ENCODE data around the gene HECTD1.
"Not testable (repeated sequence)": the region's sequence is repeated elsewhere in the genome, so short reads cannot be mapped to it uniquely, and the experiment has no call there.

Gene HECTD1

DNA sequence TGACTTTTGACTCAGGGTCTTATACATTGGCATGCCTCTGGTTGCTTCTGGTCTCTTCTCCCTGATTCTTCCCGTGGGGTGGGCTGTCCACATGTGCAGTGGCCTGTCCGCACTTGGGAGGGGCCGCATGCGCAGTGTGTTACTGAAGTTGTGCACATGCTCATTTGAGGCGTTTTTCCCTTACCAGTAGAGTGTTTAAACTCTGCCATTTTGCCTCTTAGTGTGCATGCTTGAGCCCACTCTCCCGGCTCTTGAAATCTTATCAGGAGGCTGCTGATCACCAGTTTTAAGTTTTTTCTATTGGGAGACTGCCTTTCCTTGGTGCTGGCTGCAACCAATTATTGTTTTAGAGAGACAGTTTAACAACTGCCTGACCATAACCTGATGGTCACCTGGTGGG lies 32.1 kb upstream of the HECTD1 start:
- FAIRE-seq (no peak), DNase-seq (ENCODE audit: insufficient read length, low spot score) (no peak)
- TF ChIP-seq POLR2A (IDR thresholded peaks at IDR 0.05; ENCODE audit: low read depth, low read length): no peak

DNA sequence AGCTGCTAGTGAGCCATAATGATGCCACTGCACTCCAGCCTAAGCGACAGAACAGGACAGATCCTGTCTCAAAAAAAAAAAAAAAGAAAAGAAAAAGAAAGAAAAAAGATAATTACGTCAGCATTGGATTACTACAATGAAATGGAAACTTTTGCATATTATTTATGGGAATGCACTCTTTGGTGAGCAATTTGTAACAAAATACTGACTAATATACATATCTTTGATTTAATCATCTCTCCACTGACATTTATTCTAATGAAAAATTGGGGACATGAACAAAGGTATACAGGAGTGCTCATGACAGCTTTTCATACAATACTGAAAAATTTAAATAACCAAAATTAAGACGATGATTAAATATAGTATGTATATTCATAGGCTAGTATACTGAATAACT lies 27.9 kb upstream of the HECTD1 start:
- TF ChIP-seq POLR2A (IDR thresholded peaks at IDR 0.05; ENCODE audit: low read depth, low read length): no peak
- no peak for FAIRE-seq
- no peak for DNase-seq (ENCODE audit: insufficient read length, low spot score)

DNA sequence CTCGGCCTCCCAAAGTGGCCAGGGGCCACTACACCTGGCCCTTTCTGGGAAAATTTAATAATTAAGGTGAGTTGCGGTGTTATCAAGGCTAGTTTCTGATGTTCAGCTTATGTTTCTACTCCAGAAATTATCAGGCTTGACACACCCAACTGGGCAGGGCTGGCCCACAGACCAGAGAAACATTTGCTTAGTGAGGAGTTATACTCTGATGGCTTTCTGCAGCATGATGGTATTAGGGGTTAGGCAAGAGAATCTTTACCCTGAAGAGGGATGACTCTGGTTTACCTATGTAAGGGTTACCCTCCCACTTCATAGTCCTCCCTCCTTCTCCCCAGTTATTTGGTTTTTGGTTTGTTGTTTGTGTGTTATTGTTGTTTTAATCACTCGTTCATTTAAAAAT lies 24.5 kb upstream of the HECTD1 start:
- no peak for TF ChIP-seq POLR2A (IDR thresholded peaks at IDR 0.05; ENCODE audit: low read depth, low read length)
- FAIRE-seq (no peak), DNase-seq (ENCODE audit: insufficient read length, low spot score) (no peak)

DNA sequence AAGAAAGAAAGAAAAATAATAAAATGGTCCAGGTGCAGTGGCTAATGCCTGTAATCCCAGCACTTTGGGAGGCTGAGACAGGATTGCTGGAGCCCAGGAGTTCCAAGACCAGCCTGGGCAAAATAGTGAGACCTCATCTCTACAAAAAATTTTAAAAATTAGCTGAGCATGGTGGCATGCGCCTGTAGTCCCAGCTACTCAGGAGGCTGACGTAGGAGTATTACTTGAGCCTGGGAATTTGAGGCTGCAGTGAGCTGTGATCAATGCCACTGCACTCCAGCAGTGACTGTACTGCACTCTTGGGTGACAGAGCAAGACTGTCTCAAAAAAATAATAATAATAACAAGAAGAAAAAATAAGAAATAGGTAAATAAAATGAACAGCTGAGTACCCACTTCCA lies 23.7 kb upstream of the HECTD1 start:
- not testable (repeated sequence) for FAIRE-seq

DNA sequence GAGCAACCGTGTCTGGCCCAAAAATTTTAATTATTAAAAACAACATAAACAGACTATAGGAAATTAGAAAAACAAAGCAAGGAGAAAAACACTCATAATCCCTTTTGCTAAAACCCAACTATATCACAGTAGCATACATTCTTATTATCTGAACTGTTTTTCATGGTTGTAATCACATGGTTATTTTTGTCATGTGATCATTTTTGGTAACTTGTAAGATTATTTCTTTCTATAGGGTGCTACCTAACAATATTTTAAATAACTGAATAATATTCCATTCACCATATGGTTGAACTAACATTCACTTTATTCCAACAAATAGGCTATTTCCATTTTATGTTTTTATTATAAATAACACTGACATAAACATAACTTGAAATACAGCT lies 23.0 kb upstream of the HECTD1 start:
- DNase-seq (ENCODE audit: insufficient read length, low spot score): no peak
- no peak for TF ChIP-seq POLR2A (IDR thresholded peaks at IDR 0.05; ENCODE audit: low read depth, low read length)
- no peak for FAIRE-seq

More for the DNA sequence above, 23.7 kb upstream of the HECTD1 start:
- not testable (repeated sequence) for DNase-seq (ENCODE audit: insufficient read length, low spot score)

DNA sequence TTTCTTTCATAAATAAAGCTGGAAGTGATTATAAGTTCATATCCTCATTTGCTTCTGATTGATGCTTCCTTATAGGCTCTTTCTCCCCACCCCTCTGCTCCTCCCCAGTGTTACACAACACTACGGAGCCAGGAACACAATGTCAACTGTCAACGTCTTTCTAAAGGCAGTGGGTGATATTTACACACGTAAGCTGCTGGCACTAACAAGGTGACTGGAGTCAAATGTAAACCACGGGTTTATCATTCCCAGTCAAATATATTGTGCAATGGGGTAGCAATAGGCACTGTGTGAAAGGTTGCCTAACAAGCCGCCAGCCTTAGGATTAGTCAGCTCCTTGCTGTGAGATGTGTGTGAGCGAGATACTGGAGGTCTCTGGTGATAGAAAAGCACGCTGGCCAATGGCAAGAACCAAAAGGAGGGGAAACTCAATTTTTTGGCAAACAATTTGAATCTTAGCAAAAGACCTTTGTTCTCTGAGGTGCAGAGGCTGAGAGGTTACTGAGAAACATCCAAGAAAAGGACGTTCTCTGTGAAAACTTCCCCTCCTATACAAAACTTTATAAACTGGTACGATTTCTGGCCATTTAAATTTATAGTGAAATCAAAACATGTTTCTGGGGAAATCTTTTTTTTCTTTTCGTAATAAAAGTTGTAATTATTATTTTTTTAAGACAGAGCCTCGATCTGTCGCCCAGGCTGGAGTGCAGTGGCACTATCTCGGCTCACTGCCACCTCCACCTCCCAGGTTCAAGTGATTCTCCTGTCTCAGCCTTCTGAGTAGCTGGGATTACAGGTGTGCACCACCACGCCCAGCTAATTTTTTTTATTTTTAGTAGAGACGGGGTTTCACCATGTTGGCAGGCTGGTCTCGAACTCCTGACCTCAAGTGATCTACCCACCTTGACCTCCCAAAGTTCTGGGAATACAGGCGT lies 22.3 kb upstream of the HECTD1 start:
- TF ChIP-seq POLR2A (IDR thresholded peaks at IDR 0.05; ENCODE audit: low read depth, low read length): no peak
- FAIRE-seq (peak; percentile 99), DNase-seq (ENCODE audit: insufficient read length, low spot score) (peak; percentile 68)

DNA sequence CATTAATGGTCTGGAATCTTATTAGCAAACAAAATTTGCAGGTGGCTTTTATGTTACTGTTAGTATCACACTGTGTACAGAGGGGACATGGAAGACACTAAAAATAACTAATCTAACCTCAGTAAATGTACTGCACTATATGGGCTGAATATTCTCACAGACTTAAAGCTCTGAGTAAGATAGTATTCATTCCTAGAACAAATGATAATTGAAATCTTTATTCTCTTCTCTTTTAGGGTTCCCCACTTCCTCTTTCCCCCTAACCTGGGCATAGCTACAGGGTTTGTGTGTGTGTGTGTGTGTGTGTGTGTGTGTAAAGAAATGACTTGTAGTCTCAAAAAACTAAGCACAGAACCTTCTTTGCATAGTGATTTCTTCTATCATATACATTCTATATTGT lies 21.4 kb upstream of the HECTD1 start:
- DNase-seq (ENCODE audit: insufficient read length, low spot score) (no peak), FAIRE-seq (no peak)
- no peak for TF ChIP-seq POLR2A (IDR thresholded peaks at IDR 0.05; ENCODE audit: low read depth, low read length)

DNA sequence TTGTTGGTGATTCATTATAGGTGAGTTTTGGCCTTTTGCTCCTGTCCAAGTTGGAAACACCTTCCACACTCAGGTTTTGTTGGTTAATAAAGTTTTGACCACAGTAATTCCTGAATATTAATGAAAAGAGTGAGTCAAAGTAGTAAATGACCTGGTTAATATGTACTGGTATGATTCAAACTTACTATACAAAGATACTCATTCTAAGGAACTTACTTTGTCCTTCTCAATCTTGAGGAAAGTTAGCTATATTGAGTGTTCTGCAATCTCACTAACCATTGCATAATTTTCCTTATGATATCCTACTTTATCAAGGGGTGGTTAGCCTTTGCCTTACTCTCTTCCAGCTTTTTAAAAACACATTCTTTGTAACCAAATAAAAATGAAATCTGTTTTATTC lies 20.9 kb upstream of the HECTD1 start:
- no peak for TF ChIP-seq POLR2A (IDR thresholded peaks at IDR 0.05; ENCODE audit: low read depth, low read length)
- FAIRE-seq (no peak), DNase-seq (ENCODE audit: insufficient read length, low spot score) (no peak)

DNA sequence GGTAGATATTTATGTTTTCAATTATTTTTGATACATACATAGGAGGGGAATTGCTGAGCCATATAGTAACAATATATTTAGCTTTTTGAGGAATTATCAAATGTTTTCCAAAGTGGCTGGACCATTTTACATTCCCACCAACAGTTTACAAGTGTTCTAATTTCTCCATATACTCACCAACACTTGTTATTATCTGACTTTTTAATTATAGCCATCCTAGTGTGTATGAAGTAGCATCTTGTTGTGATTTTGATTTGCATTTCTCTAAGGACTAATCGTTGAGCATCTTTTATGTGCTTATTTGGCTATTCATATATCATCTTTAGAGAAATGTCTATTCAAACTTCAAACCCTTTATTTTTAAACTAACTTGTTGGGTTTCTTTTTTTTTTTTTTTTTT lies 17.2 kb upstream of the HECTD1 start:
- no peak for DNase-seq (ENCODE audit: insufficient read length, low spot score)
- FAIRE-seq: no peak
- TF ChIP-seq POLR2A (IDR thresholded peaks at IDR 0.05; ENCODE audit: low read depth, low read length): no peak

DNA sequence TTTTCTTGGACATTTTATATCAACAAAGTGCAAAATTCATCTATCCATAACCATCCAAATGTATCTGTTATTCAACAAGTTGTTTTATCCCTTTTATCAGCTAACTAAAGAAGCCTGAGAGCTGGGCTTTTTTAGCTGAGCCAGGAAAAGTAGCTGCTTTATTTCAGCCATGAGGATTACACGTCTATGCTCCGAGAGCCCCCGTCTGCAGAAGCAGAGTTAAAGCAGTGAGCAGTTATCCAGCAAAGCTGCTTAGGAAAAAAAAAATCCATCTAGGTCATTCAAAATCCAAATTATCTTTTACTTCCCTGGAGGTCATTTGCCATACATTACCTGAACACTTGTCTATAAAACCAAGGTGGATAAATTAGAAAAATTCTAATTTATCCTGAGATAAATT lies 15.7 kb upstream of the HECTD1 start:
- FAIRE-seq: no peak
- DNase-seq (ENCODE audit: insufficient read length, low spot score): no peak
- no peak for TF ChIP-seq POLR2A (IDR thresholded peaks at IDR 0.05; ENCODE audit: low read depth, low read length)

DNA sequence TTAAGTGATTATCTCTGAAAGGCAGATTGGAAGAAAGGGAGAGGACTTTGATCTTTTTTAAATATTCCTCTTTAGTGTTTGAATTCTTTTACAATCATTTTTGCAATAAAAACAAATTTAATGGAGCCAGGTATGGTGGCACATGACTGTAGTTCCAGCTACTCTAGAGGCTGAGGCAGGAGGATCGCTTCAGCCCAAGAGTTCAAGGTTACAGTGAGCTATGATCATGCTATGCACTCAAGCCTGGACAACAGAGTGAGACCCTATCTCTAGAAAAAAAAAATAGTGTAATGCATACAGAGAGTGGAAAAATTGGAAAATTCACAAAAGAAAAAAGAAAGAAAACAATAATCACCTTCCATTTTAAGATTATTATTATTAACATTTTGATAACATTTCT lies 15.2 kb upstream of the HECTD1 start:
- no peak for DNase-seq (ENCODE audit: insufficient read length, low spot score)
- no peak for FAIRE-seq
- TF ChIP-seq POLR2A (IDR thresholded peaks at IDR 0.05; ENCODE audit: low read depth, low read length): no peak

DNA sequence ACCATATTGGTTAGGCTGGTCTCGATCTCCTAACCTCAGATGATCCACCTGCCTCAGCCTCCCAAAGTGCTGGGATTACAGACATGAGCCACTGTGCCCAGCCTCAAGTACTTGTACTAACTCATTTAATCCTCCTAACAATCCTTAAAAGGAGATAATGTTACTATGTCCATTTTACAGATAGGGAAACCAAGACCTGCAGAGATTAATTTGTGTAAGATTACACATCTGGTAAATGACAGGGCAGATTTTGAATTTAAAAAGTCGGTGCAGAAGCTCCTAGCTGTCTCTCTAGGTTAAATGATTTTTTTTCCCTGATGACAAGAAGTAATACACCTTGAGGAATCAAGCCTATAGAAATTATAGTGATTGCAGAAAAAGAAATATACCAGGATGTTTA lies 13.7 kb upstream of the HECTD1 start:
- no peak for TF ChIP-seq POLR2A (IDR thresholded peaks at IDR 0.05; ENCODE audit: low read depth, low read length)
- DNase-seq (ENCODE audit: insufficient read length, low spot score) (no peak), FAIRE-seq (no peak)

DNA sequence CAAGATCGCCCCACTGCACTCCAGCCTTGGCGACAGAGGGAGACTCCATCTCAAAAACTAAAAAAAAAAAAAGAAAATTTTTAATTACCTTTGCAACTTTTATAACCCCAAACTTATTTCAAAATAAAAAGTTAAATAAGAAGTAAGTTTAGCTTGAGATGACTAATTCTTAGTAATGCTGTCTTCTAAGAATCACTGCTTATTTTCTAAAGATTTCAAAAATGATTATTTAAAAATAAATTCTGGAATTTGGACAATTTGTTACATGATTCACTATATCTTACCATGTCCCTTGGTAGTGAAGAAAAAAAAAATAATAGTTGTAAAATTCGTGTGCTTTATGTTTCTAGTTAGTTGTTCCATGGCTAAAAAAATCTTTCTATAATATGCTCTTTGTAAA lies 11.6 kb upstream of the HECTD1 start:
- no peak for FAIRE-seq
- no peak for TF ChIP-seq POLR2A (IDR thresholded peaks at IDR 0.05; ENCODE audit: low read depth, low read length)
- no peak for DNase-seq (ENCODE audit: insufficient read length, low spot score)

DNA sequence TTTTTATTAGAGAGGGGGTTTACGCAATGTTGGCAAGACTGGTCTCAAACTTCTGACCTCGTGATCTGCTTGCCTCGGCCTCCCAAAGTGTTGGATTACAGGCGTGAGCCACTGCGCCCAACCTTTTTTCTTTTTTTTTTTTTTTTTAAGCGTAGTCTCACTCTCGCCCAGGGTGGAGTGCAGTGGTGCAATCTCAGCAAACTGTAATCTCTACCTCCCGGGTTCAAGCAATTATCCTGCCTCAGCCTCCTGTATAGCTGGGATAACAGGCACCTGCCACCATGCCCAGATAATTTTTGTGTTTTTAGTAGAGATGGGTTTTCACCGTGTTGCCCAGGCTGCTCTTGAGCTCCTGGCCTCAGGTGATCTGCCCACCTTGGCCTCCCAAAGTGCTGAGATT lies 8.8 kb upstream of the HECTD1 start:
- FAIRE-seq (no peak), DNase-seq (ENCODE audit: insufficient read length, low spot score) (no peak)
- TF ChIP-seq POLR2A (IDR thresholded peaks at IDR 0.05; ENCODE audit: low read depth, low read length): no peak

DNA sequence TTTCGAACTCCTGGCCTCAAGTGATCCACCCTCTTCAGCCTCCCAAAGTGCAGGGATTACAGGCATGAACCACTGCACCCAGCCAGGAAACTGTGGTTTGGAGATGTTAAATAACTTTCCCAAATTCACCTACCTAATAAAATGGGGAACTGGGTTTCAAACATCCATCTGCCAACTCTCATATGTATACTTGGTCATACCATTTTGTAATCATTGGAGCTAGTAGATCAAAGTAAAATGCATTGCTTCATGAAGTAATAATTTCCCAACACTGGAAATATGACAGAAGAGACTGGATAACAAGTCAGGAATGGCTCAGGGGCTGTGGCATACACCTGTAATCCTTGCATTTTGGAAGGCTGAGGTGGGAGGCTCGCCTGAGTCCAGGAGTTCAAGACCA lies 5.3 kb upstream of the HECTD1 start:
- FAIRE-seq (no peak), DNase-seq (ENCODE audit: insufficient read length, low spot score) (no peak)

More for the DNA sequence above, 5.3 kb upstream of the HECTD1 start:
- no peak for TF ChIP-seq POLR2A (IDR thresholded peaks at IDR 0.05; ENCODE audit: low read depth, low read length)

All from H54 (cell line).